HG03469 (cell line): Measurements from ENCODE around the gene CCNT2.
"Not testable (repeated sequence)": the region's sequence is repeated elsewhere in the genome, so short reads cannot be mapped to it uniquely, and the experiment has no call there.

Experiments
- ATAC-seq: cut with Tn5 transposase; IDR thresholded peaks from one replicate; pipeline ENCODE4 v1.9.1; 2021; ENCODE audit warnings: mild to moderate bottlenecking, moderate library complexity, moderate number of reproducible peaks; ENCODE audit not compliant: unreplicated experiment

Gene CCNT2

GRCh38 chr2:134918526-134919340, at the start of gene CCNT2:
Gene CCNT2, plus strand, starts transcription at chr2:134918822. Its CDS starts 33 bp downstream, at chr2:134918855.
- peak; percentile 75 for ATAC-seq

GRCh38 chr2:134869946-134870736, 48.5 kb upstream of the CCNT2 start:
- no peak for ATAC-seq

- ATAC-seq: no peak
Observed at GRCh38 chr2:134873152-134873551, 45.5 kb upstream of the CCNT2 start.

- no peak for ATAC-seq
Observed at GRCh38 chr2:134875309-134875708, 43.3 kb upstream of the CCNT2 start.

GRCh38 chr2:134882773-134883172, 35.8 kb upstream of the CCNT2 start:
- ATAC-seq: no peak

GRCh38 chr2:134883552-134884293, 34.9 kb upstream of the CCNT2 start:
- ATAC-seq: no peak

- ATAC-seq: no peak
Observed at GRCh38 chr2:134884435-134884834, 34.2 kb upstream of the CCNT2 start.

GRCh38 chr2:134892282-134893035, 26.2 kb upstream of the CCNT2 start:
- no peak for ATAC-seq

GRCh38 chr2:134897932-134898331, 20.7 kb upstream of the CCNT2 start:
- no peak for ATAC-seq

GRCh38 chr2:134899204-134899603, 19.4 kb upstream of the CCNT2 start:
- no peak for ATAC-seq

GRCh38 chr2:134900151-134900550, 18.5 kb upstream of the CCNT2 start:
- no peak for ATAC-seq

- ATAC-seq: not testable (repeated sequence)
Observed at GRCh38 chr2:134903701-134904100, 14.9 kb upstream of the CCNT2 start.

GRCh38 chr2:134905168-134905567, 13.5 kb upstream of the CCNT2 start:
- no peak for ATAC-seq

- ATAC-seq: no peak
Observed at GRCh38 chr2:134906726-134907125, 11.9 kb upstream of the CCNT2 start.

GRCh38 chr2:134907441-134908116, 11.0 kb upstream of the CCNT2 start:
- ATAC-seq: not testable (repeated sequence)

GRCh38 chr2:134910763-134911399, 7.7 kb upstream of the CCNT2 start:
- ATAC-seq: no peak

- no peak for ATAC-seq
Observed at GRCh38 chr2:134911400-134911785, 7.2 kb upstream of the CCNT2 start.

- ATAC-seq: no peak
Observed at GRCh38 chr2:134912361-134912760, 6.3 kb upstream of the CCNT2 start.

- no peak for ATAC-seq
Observed at GRCh38 chr2:134917360-134917865, 1.2 kb upstream of the CCNT2 start.
